Progenitor cell of endocrine pancreas (in vitro differentiated cells): ENCODE measurements around the gene JUN. TPM values are rescaled to one million over a fixed set of nuclear protein-coding genes. Genes with fewer than 3 reads are reported as not detected.

Source experiments
- DNase-seq: peaks from one replicate; pipeline ENCODE4 v3.0.0; 2021; ENCODE audit warnings: low spot score; ENCODE audit not compliant: unreplicated experiment
- H3K27ac Mint-ChIP-seq: 2 replicates; pipeline ENCODE4 v1.8.0; 2021; ENCODE audit warnings: mild to moderate bottlenecking, moderate library complexity, mixed read lengths
- H3K27me3 Mint-ChIP-seq: 2 replicates; pipeline ENCODE4 v1.8.0; 2021; ENCODE audit warnings: mixed read lengths
- H3K36me3 Mint-ChIP-seq: 2 replicates; pipeline ENCODE4 v1.8.0; 2022; ENCODE audit warnings: mixed read lengths; ENCODE audit not compliant: insufficient read depth
- H3K4me1 Mint-ChIP-seq: 2 replicates; pipeline ENCODE4 v1.8.0; 2021; ENCODE audit warnings: low read depth, mixed read lengths
- H3K4me3 Mint-ChIP-seq: 2 replicates; pipeline ENCODE4 v1.8.0; 2021; ENCODE audit warnings: low read depth, mild to moderate bottlenecking, moderate library complexity, mixed read lengths
- H3K9me3 Mint-ChIP-seq: 2 replicates; pipeline ENCODE4 v1.8.0; 2021; ENCODE audit warnings: low read depth, mixed read lengths
- CTCF ChIP-seq: fragments of 200-600 bp; sonication (generic); IDR thresholded peaks from one replicate; pipeline ENCODE4 v1.5.0; 2021; ENCODE audit warnings: antibody characterized with exemption, mild to moderate bottlenecking; ENCODE audit not compliant: unreplicated experiment
- total RNA-seq: library from RNA; stranded (reverse); gene quantifications from 2 replicates; pipeline ENCODE4 v1.2.1, GENCODE V29; 2021

JUN gene
- total RNA-seq, 1 donor from 2014 or later = 107 TPM

DNA sequence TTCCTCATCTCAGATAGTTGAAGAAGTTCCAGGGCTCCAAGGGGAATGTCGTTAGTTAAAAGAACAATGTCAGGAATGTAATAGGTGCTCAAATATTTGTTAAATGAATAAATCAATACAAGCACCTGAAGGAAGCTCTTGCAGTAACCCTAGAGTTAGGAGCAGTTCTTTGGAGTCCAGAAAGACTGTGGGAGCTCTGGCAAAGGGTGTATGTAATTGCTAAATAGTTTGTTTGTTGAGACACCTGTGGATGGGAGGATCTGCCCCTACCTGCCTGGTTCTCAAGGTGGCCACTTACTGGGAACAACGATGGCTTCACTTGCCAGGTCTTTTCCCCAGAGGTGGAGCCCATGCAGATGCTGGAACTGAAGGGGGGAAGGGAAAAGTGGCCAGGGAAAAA, 27.5 kb upstream of the JUN start:
- Mint-ChIP-seq H3K9me3 (no peaks in the 10 kb centered on the region), H3K4me3 (no peak overlapping the region), H3K4me1 (peaks cover 21% of the 10 kb centered on the region), H3K27me3 (peaks cover 4% of the 10 kb centered on the region), H3K27ac (peak overlapping the region; percentile 84), H3K36me3 (no peaks in the 10 kb centered on the region)
- TF ChIP-seq CTCF = no peak
- DNase-seq = no peak

DNA sequence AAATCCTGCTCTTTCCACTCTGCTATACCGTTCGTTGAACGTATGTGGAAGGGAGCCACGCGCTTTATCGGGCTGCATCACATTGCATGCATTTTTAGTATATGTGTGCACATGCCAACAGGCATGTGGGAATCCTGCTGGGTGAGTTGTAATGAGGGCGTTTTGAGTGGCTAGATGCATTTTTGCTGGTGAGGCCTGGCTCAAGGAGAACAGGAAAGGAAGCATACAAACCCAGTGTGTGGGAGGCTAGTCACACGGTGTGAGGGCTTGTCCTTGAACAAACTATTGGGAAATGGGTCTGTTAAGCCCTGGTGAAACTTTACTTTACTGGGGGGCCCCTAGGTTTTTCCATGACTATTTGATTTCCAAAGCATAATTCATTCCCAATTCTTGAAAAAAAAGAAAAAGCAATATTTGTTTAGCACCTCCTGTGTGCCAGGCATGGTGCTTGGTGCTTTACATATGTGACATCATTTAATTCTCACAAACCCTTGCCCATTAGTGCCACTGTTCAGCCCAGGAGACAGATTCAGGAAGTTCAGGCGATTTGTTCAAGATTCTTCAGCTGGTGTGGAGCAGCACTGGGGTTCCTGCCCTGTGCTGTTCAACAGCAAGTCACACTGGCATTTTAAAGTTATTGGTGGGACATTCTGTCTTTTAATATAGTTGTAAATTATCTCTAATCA, 25.6 kb upstream of the JUN start:
- TF ChIP-seq CTCF = no peak
- Mint-ChIP-seq H3K27me3 (peaks cover 4% of the 10 kb centered on the region), H3K9me3 (no peaks in the 10 kb centered on the region), H3K27ac (no peak overlapping the region), H3K4me3 (no peak overlapping the region), H3K36me3 (no peaks in the 10 kb centered on the region), H3K4me1 (peaks cover 13% of the 10 kb centered on the region)
- no peak for DNase-seq

GRCh38 chr1:58808077-58808476, 24.2 kb upstream of the JUN start:
- H3K27me3 Mint-ChIP-seq = peaks cover 4% of the 10 kb centered on the region
- no peaks in the 10 kb centered on the region for H3K36me3 Mint-ChIP-seq
- H3K4me1 Mint-ChIP-seq = peaks cover 9% of the 10 kb centered on the region
- no peak overlapping the region for H3K4me3 Mint-ChIP-seq
- no peak overlapping the region for H3K27ac Mint-ChIP-seq
- DNase-seq = no peak
- no peaks in the 10 kb centered on the region for H3K9me3 Mint-ChIP-seq
- no peak for TF ChIP-seq CTCF

DNA sequence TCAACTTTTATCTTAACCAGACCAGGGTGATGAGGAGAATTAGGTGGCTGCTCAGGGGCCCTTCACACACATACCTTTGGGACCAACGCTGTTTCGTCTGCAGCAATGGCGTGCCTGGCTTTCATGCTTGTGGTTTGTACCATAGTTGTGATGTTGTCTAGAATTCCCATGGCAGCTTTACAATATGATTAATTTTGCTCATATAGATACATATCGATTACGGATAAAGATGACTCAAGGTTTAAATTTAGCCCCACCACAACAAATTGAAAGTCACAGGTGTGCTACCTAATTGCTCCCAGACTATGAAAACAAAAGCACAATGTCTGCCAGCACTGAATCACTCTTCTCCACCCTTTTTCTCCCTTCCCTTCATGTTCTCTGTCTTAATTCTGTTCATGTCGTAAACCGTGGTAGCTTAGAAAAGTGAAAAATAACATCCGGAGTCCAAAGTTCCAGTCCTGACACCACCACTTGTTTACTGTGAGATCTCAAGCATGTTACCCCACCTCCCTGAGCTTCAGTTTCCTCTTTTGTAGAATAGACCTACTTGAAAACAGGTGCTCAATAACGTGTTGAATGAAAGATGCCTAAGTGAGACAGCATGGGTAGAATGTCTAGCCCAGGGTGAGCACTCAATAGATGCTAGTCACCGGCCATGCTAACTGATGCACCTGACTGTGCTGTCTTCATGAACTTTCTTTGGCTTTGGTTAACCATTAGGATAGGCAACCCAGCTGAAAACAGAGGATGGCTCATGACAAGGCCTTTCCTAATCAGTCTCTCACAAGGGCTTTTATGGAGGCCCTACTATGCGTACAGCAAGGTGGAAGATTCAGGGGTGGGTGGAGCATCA, 22.1 kb upstream of the JUN start:
- no peak overlapping the region for H3K27ac Mint-ChIP-seq
- no peak overlapping the region for H3K4me3 Mint-ChIP-seq
- H3K4me1 Mint-ChIP-seq = peaks cover 5% of the 10 kb centered on the region
- H3K27me3 Mint-ChIP-seq = peaks cover 4% of the 10 kb centered on the region
- no peak for TF ChIP-seq CTCF
- no peak for DNase-seq
- H3K36me3 Mint-ChIP-seq = no peaks in the 10 kb centered on the region
- no peaks in the 10 kb centered on the region for H3K9me3 Mint-ChIP-seq

GRCh38 chr1:58804853-58805565, 21.2 kb upstream of the JUN start:
- no peak for DNase-seq
- no peaks in the 10 kb centered on the region for H3K9me3 Mint-ChIP-seq

More at GRCh38 chr1:58804853-58805565, 21.2 kb upstream of the JUN start:
- TF ChIP-seq CTCF = no peak
- H3K4me1 Mint-ChIP-seq = peaks cover 9% of the 10 kb centered on the region
- H3K4me3 Mint-ChIP-seq = no peak overlapping the region
- no peaks in the 10 kb centered on the region for H3K36me3 Mint-ChIP-seq
- peaks cover 5% of the 10 kb centered on the region for H3K27me3 Mint-ChIP-seq
- H3K27ac Mint-ChIP-seq = no peak overlapping the region
